NCI-H1417 treated with DMSO at 0.1 percent for 48 hours (cell line): ENCODE measurements around the gene BLVRA.
"Not testable (repeated sequence)": the region's sequence is repeated elsewhere in the genome, so short reads cannot be mapped to it uniquely, and the experiment has no call there.

Experiments used
- DNase-seq: peaks from one replicate; lab custom pipeline; 2025; lab: John Stamatoyannopoulos, UW

BLVRA gene

GRCh38 chr7:43769791-43770465 lies 11.4 kb downstream of the BLVRA start:
- DNase-seq = no peak

- DNase-seq = no peak
Observed at GRCh38 chr7:43771128-43771527, 12.6 kb downstream of the BLVRA start.

- no peak for DNase-seq
Observed at GRCh38 chr7:43771573-43771972, 13.1 kb downstream of the BLVRA start.

GRCh38 chr7:43773268-43773667 lies 14.8 kb downstream of the BLVRA start:
- not testable (repeated sequence) for DNase-seq

GRCh38 chr7:43775255-43775654 lies 16.8 kb downstream of the BLVRA start:
- not testable (repeated sequence) for DNase-seq

- DNase-seq = not testable (repeated sequence)
Observed at GRCh38 chr7:43778293-43779044, 20.0 kb downstream of the BLVRA start.

- DNase-seq = no peak
Observed at GRCh38 chr7:43779045-43779812, 20.7 kb downstream of the BLVRA start.

GRCh38 chr7:43781726-43782607 lies 23.5 kb downstream of the BLVRA start:
- no peak for DNase-seq

- DNase-seq = no peak
Observed at GRCh38 chr7:43782768-43783555, 24.5 kb downstream of the BLVRA start.

- no peak for DNase-seq
Observed at GRCh38 chr7:43784030-43784584, 25.6 kb downstream of the BLVRA start.

- not testable (repeated sequence) for DNase-seq
Observed at GRCh38 chr7:43784585-43785087, 26.2 kb downstream of the BLVRA start.

- no peak for DNase-seq
Observed at GRCh38 chr7:43785420-43785819, 26.9 kb downstream of the BLVRA start.

- DNase-seq = no peak
Observed at GRCh38 chr7:43787771-43788170, 29.3 kb downstream of the BLVRA start.

GRCh38 chr7:43790006-43790405 lies 31.5 kb downstream of the BLVRA start:
- DNase-seq = no peak

GRCh38 chr7:43790834-43791233 lies 32.4 kb downstream of the BLVRA start:
- DNase-seq = no peak

GRCh38 chr7:43791665-43792064 lies 33.2 kb downstream of the BLVRA start:
- no peak for DNase-seq

GRCh38 chr7:43792471-43793150 lies 34.1 kb downstream of the BLVRA start:
- no peak for DNase-seq

GRCh38 chr7:43799605-43800004 lies 41.1 kb downstream of the BLVRA start:
- no peak for DNase-seq

- no peak for DNase-seq
Observed at GRCh38 chr7:43803865-43804264, 45.4 kb downstream of the BLVRA start.

- DNase-seq = no peak
Observed at GRCh38 chr7:43808410-43808809, 49.9 kb downstream of the BLVRA start.
